ENCODE measurements around the gene MYOT. TPM values are rescaled to one million over a fixed set of nuclear protein-coding genes. Genes with fewer than 3 reads are reported as not detected.
A peak's percentile ranks its signal among the peaks of the same experiment; 100 is the strongest.

MYOT gene
- total and polyA plus RNA-seq, 12 donors: 6.4 to 180 (median 11.7) TPM

- no peaks in the 10 kb centered on the region for H3K9me3 ChIP-seq
- intact Hi-C loops (cut with DNase I): loop anchor here in 1 of 10 donors (10.0 kb wide), 1 partner anchor 161 kb away; no protein-coding TSS in a partner anchor
- H3K27ac ChIP-seq: peak overlapping the region in 6 of 10 donors; percentile 2 to 30 (median 20)
- TF ChIP-seq CTCF (IDR thresholded peaks at IDR 0.05): no peak
- H3K4me1 ChIP-seq: peaks cover 0 to 31% (median 17%) of the 10 kb centered on the region in 9 donors
- H3K36me3 ChIP-seq: peaks cover 0 to 53% (median 28%) of the 10 kb centered on the region in 9 donors
- no peak for DNase-seq
- no peak overlapping the region for H3K4me3 ChIP-seq
- no peak for ATAC-seq
- 75 to 77% methylated on average over 3 of the region's 3 CpGs for WGBS, 2 donors
- H3K27me3 ChIP-seq: no peaks in the 10 kb centered on the region
Observed at GRCh38 chr5:137935694-137936093, 68.0 kb downstream of the MYOT start.

Other genes starting within 250 kb of the MYOT start
- gene KLHL3, start 131.8 kb upstream of the MYOT start, total RNA-seq: 10 to 100 TPM; 20.4 to 37.4 (median 28.2) TPM
- 10 to 100 TPM; 12.4 to 23.2 TPM for gene KLHL3, start 131.8 kb upstream of the MYOT start, polyA plus RNA-seq
- 10 to 100 TPM; 12.4 to 23.8 (median 17.4) TPM for gene HNRNPA0, start 113.5 kb upstream of the MYOT start, total RNA-seq
- 10 to 100 TPM in 1 of 2 donors, 1 to 10 TPM in 1; 7.9 to 17.9 TPM for gene HNRNPA0, start 113.5 kb upstream of the MYOT start, polyA plus RNA-seq
- 1 to 10 TPM in 3 of 10 donors, under 1 TPM in 6, not detected in 1; 0.42 to 1.7 (median 0.53) TPM for gene PKD2L2, start 21.6 kb downstream of the MYOT start, total RNA-seq
- gene PKD2L2, start 21.6 kb downstream of the MYOT start, polyA plus RNA-seq: under 1 TPM in 1 of 2 donors, not detected in 1; 0.06 TPM
- 10 to 100 TPM; 22.4 to 47.4 (median 32.1) TPM for gene FAM13B, start 165.2 kb downstream of the MYOT start, total RNA-seq
- 10 to 100 TPM in 1 of 2 donors, 1 to 10 TPM in 1; 8.8 to 12.1 TPM for gene FAM13B, start 165.2 kb downstream of the MYOT start, polyA plus RNA-seq
- gene WNT8A, start 216.2 kb downstream of the MYOT start, total RNA-seq: not detected
- not detected for gene WNT8A, start 216.2 kb downstream of the MYOT start, polyA plus RNA-seq

Data from heart right ventricle (tissue), 16 donors.